Measurements from ENCODE around the gene TP73.

TP73 gene

GRCh38 chr1:3685906-3686305 is 33.6 kb downstream of the TP73 start:
- H3K4me3 ChIP-seq (ENCODE audit: control insufficient read depth in 1 of 7, extremely low read depth in 1 of 7, insufficient read depth in 4 of 7, low read depth in 2 of 7, low read length in 6 of 7), result no peak overlapping the region
- DNase-seq, result no peak
- H3K9me3 ChIP-seq (ENCODE audit: control extremely low read depth in 1 of 5, control insufficient read depth in 4 of 5, insufficient read depth in 2 of 5, low read depth in 1 of 5, low read length in 4 of 5), result no peaks in the 10 kb centered on the region
- POLR2A ChIA-PET, result no interaction called here
- CTCF ChIA-PET, result interaction anchor here (1.3 kb wide), 1 partner anchor 17 kb away, joined by 3 read pairs; no protein-coding TSS in a partner anchor
- H3K27ac ChIP-seq (ENCODE audit: insufficient read depth in 1 of 2, low read depth in 1 of 2, low read length in 2 of 2, poor library complexity in 1 of 2, severe bottlenecking in 2 of 2), result no peak overlapping the region
- no peaks in the 10 kb centered on the region for H3K36me3 ChIP-seq (ENCODE audit: control insufficient read depth in 4 of 4, insufficient read depth in 4 of 4, low read length in 3 of 4)
- H3K27me3 ChIP-seq (replicated peaks in 2 of 5; ENCODE audit: control insufficient read depth in 4 of 5, insufficient read depth in 5 of 5, low read length in 4 of 5), result peaks cover 0 to 13% (median 6%) of the 10 kb centered on the region in 5 experiments
- peaks cover 0 to 4% (median 0%) of the 10 kb centered on the region in 4 experiments for H3K4me1 ChIP-seq (ENCODE audit: control extremely low read depth in 1 of 4, control insufficient read depth in 4 of 4, insufficient read depth in 4 of 4, low read length in 3 of 4)
- 96% methylated on average over 18 of the region's 19 CpGs for WGBS (ENCODE audit: insufficient coverage)

- Histone ChIP-seq H3K4me1 (ENCODE audit: control extremely low read depth in 1 of 4, control insufficient read depth in 4 of 4, insufficient read depth in 4 of 4, low read length in 3 of 4) (peaks cover 0 to 4% (median 0%) of the 10 kb centered on the region in 4 experiments), H3K9me3 (ENCODE audit: control extremely low read depth in 1 of 5, control insufficient read depth in 4 of 5, insufficient read depth in 2 of 5, low read depth in 1 of 5, low read length in 4 of 5) (no peaks in the 10 kb centered on the region), H3K36me3 (ENCODE audit: control insufficient read depth in 4 of 4, insufficient read depth in 4 of 4, low read length in 3 of 4) (no peaks in the 10 kb centered on the region), H3K27me3 (replicated peaks in 2 of 5; ENCODE audit: control insufficient read depth in 4 of 5, insufficient read depth in 5 of 5, low read length in 4 of 5) (peaks cover 0 to 13% (median 6%) of the 10 kb centered on the region in 5 experiments), H3K4me3 (ENCODE audit: control insufficient read depth in 1 of 7, extremely low read depth in 1 of 7, insufficient read depth in 4 of 7, low read depth in 2 of 7, low read length in 6 of 7) (no peak overlapping the region), H3K27ac (ENCODE audit: insufficient read depth in 1 of 2, low read depth in 1 of 2, low read length in 2 of 2, poor library complexity in 1 of 2, severe bottlenecking in 2 of 2) (no peak overlapping the region)
- 83% methylated on average over 3 of the region's 12 CpGs for WGBS (ENCODE audit: insufficient coverage)
- POLR2A ChIA-PET, result no interaction called here
- DNase-seq, result no peak
- CTCF ChIA-PET, result no interaction called here
Observed at GRCh38 chr1:3687504-3687903, 35.2 kb downstream of the TP73 start.

- 82% methylated on average over 29 of the region's 29 CpGs for WGBS (ENCODE audit: insufficient coverage)
- H3K27ac ChIP-seq (ENCODE audit: insufficient read depth in 1 of 2, low read depth in 1 of 2, low read length in 2 of 2, poor library complexity in 1 of 2, severe bottlenecking in 2 of 2), result no peak overlapping the region
Observed at GRCh38 chr1:3688356-3689137, 36.2 kb downstream of the TP73 start.

GRCh38 chr1:3689138-3689750 is 36.9 kb downstream of the TP73 start:
- POLR2A ChIA-PET, result no interaction called here
- peaks cover 0 to 3% (median 0%) of the 10 kb centered on the region in 5 experiments for H3K27me3 ChIP-seq (replicated peaks in 2 of 5; ENCODE audit: control insufficient read depth in 4 of 5, insufficient read depth in 5 of 5, low read length in 4 of 5)
- H3K27ac ChIP-seq (ENCODE audit: insufficient read depth in 1 of 2, low read depth in 1 of 2, low read length in 2 of 2, poor library complexity in 1 of 2, severe bottlenecking in 2 of 2), result no peak overlapping the region
- 62% methylated on average over 13 of the region's 19 CpGs for WGBS (ENCODE audit: insufficient coverage)
- no peak for DNase-seq
- CTCF ChIA-PET, result no interaction called here
- no peak overlapping the region for H3K4me3 ChIP-seq (ENCODE audit: control insufficient read depth in 1 of 7, extremely low read depth in 1 of 7, insufficient read depth in 4 of 7, low read depth in 2 of 7, low read length in 6 of 7)
- no peaks in the 10 kb centered on the region for H3K9me3 ChIP-seq (ENCODE audit: control extremely low read depth in 1 of 5, control insufficient read depth in 4 of 5, insufficient read depth in 2 of 5, low read depth in 1 of 5, low read length in 4 of 5)
- peaks cover 0 to 4% (median 0%) of the 10 kb centered on the region in 4 experiments for H3K4me1 ChIP-seq (ENCODE audit: control extremely low read depth in 1 of 4, control insufficient read depth in 4 of 4, insufficient read depth in 4 of 4, low read length in 3 of 4)
- no peaks in the 10 kb centered on the region for H3K36me3 ChIP-seq (ENCODE audit: control insufficient read depth in 4 of 4, insufficient read depth in 4 of 4, low read length in 3 of 4)

More at GRCh38 chr1:3688356-3689137, 36.2 kb downstream of the TP73 start:
- ChIA-PET POLR2A (no interaction called here), CTCF (no interaction called here)
- DNase-seq, result no peak
- Histone ChIP-seq H3K27me3 (replicated peaks in 2 of 5; ENCODE audit: control insufficient read depth in 4 of 5, insufficient read depth in 5 of 5, low read length in 4 of 5) (peaks cover 0 to 9% (median 2%) of the 10 kb centered on the region in 5 experiments), H3K36me3 (ENCODE audit: control insufficient read depth in 4 of 4, insufficient read depth in 4 of 4, low read length in 3 of 4) (no peaks in the 10 kb centered on the region), H3K9me3 (ENCODE audit: control extremely low read depth in 1 of 5, control insufficient read depth in 4 of 5, insufficient read depth in 2 of 5, low read depth in 1 of 5, low read length in 4 of 5) (no peaks in the 10 kb centered on the region), H3K4me1 (ENCODE audit: control extremely low read depth in 1 of 4, control insufficient read depth in 4 of 4, insufficient read depth in 4 of 4, low read length in 3 of 4) (peaks cover 0 to 4% (median 0%) of the 10 kb centered on the region in 4 experiments), H3K4me3 (ENCODE audit: control insufficient read depth in 1 of 7, extremely low read depth in 1 of 7, insufficient read depth in 4 of 7, low read depth in 2 of 7, low read length in 6 of 7) (no peak overlapping the region)

- WGBS (ENCODE audit: insufficient coverage), result 94% methylated on average over 46 of the region's 50 CpGs
- Histone ChIP-seq H3K4me3 (ENCODE audit: control insufficient read depth in 1 of 7, extremely low read depth in 1 of 7, insufficient read depth in 4 of 7, low read depth in 2 of 7, low read length in 6 of 7) (no peak overlapping the region), H3K4me1 (ENCODE audit: control extremely low read depth in 1 of 4, control insufficient read depth in 4 of 4, insufficient read depth in 4 of 4, low read length in 3 of 4) (peaks cover 0 to 4% (median 2%) of the 10 kb centered on the region in 4 experiments), H3K27me3 (replicated peaks in 2 of 5; ENCODE audit: control insufficient read depth in 4 of 5, insufficient read depth in 5 of 5, low read length in 4 of 5) (no peaks in the 10 kb centered on the region), H3K9me3 (ENCODE audit: control extremely low read depth in 1 of 5, control insufficient read depth in 4 of 5, insufficient read depth in 2 of 5, low read depth in 1 of 5, low read length in 4 of 5) (no peaks in the 10 kb centered on the region), H3K36me3 (ENCODE audit: control insufficient read depth in 4 of 4, insufficient read depth in 4 of 4, low read length in 3 of 4) (no peaks in the 10 kb centered on the region), H3K27ac (ENCODE audit: insufficient read depth in 1 of 2, low read depth in 1 of 2, low read length in 2 of 2, poor library complexity in 1 of 2, severe bottlenecking in 2 of 2) (no peak overlapping the region)
- ChIA-PET POLR2A (no interaction called here), CTCF (no interaction called here)
- no peak for DNase-seq
Observed at GRCh38 chr1:3690282-3691065, 38.2 kb downstream of the TP73 start.

GRCh38 chr1:3691421-3692204 is 39.3 kb downstream of the TP73 start:
- POLR2A ChIA-PET, result no interaction called here
- CTCF ChIA-PET, result interaction anchor here (1.5 kb wide), 1 partner anchor 15 kb away, joined by 4 read pairs; no protein-coding TSS in a partner anchor
- 96% methylated on average over 17 of the region's 24 CpGs for WGBS (ENCODE audit: insufficient coverage)
- Histone ChIP-seq H3K4me3 (ENCODE audit: control insufficient read depth in 1 of 7, extremely low read depth in 1 of 7, insufficient read depth in 4 of 7, low read depth in 2 of 7, low read length in 6 of 7) (no peak overlapping the region), H3K9me3 (ENCODE audit: control extremely low read depth in 1 of 5, control insufficient read depth in 4 of 5, insufficient read depth in 2 of 5, low read depth in 1 of 5, low read length in 4 of 5) (no peaks in the 10 kb centered on the region), H3K36me3 (ENCODE audit: control insufficient read depth in 4 of 4, insufficient read depth in 4 of 4, low read length in 3 of 4) (no peaks in the 10 kb centered on the region), H3K27me3 (replicated peaks in 2 of 5; ENCODE audit: control insufficient read depth in 4 of 5, insufficient read depth in 5 of 5, low read length in 4 of 5) (peaks cover 0 to 4% (median 0%) of the 10 kb centered on the region in 5 experiments), H3K4me1 (ENCODE audit: control extremely low read depth in 1 of 4, control insufficient read depth in 4 of 4, insufficient read depth in 4 of 4, low read length in 3 of 4) (peaks cover 0 to 4% (median 3%) of the 10 kb centered on the region in 4 experiments), H3K27ac (ENCODE audit: insufficient read depth in 1 of 2, low read depth in 1 of 2, low read length in 2 of 2, poor library complexity in 1 of 2, severe bottlenecking in 2 of 2) (no peak overlapping the region)
- DNase-seq, result no peak

Measured in common myeloid progenitor, CD34-positive (primary cell).